ENCODE measurements around the gene PLB1.
"Not testable (repeated sequence)": the region's sequence is repeated elsewhere in the genome, so short reads cannot be mapped to it uniquely, and the experiment has no call there.

PLB1 gene

DNA sequence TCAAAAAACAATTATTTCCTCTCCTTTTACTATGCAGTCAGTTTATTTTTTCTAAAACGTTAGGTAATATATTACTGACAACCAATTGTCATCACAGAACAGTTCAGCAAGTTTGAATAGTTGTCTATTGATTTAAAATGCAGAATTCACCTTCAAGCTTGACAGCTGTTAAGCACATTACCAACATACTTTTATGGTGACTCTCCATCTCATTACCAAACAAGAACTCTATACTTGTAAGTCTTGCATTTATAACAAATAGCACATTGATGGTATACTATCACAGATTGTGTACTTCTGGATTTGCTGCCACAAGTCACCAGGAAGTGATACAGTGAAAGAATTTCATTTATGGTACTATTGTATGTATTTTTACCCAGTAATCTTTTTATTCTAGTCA, 156.4 kb downstream of the PLB1 start:
- DNase-seq = no peak

- no peak for DNase-seq
Measured at GRCh38 chr2:28653892-28654662, 158.2 kb downstream of the PLB1 start.

DNA sequence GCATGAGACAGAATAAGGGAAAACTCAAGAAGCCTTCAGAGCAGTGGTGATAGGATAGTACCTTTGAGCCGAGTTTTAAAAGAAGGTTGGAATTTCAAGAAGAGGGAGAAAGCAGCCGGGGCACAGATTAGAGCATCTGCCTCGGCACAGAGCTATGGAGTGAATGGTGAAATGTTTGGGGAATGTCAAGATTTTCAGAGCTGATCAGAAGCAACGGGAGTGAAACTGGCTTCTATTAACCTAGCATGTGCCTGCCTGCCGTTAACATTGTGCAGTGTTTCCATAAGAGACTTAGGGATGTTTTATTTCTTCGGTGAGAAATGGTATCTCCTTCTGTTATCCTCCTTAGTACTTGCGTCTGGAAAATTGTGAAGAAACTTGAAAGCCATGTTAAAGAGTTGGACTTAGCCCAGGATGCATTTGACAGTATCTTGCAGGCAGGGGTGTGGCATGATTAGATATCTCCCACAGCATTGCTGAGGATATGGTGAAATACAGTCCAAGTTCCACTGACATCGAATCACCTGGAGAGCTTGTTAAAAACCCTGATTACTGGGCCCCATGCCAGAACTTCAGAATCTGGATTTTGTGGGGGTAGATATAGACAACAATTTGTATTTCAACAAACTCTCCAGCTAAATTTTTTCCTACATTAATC, 158.9 kb downstream of the PLB1 start:
- no peak for DNase-seq

GRCh38 chr2:28656937-28657615, 161.2 kb downstream of the PLB1 start:
- no peak for DNase-seq

DNA sequence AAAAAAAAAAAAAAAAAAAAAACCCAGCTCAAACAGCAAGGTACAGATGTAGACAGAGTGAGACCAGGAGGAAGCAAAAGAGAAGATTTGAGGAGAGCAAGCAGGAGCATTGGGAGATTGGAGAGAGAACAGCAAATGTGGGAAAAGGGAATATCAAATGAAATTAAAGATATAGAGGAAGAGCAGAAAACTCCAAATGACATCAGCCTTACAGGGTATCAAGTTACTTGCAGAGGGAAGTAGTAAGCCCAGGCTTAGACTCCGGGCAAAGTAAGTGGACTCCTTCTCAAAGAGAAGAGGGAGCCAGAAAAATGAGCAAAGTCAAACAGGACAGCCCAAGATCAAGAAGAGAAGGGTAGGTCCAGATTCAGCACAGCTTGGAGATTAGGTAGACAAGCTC, 162.5 kb downstream of the PLB1 start:
- no peak for DNase-seq

GRCh38 chr2:28659127-28659526, 163.3 kb downstream of the PLB1 start:
- no peak for DNase-seq

GRCh38 chr2:28661589-28662001, 165.7 kb downstream of the PLB1 start:
- DNase-seq = no peak

GRCh38 chr2:28662044-28662443, 166.2 kb downstream of the PLB1 start:
- no peak for DNase-seq

GRCh38 chr2:28662468-28663181, 166.8 kb downstream of the PLB1 start:
- no peak for DNase-seq

- no peak for DNase-seq
Measured at GRCh38 chr2:28663359-28663758, 167.5 kb downstream of the PLB1 start.

DNA sequence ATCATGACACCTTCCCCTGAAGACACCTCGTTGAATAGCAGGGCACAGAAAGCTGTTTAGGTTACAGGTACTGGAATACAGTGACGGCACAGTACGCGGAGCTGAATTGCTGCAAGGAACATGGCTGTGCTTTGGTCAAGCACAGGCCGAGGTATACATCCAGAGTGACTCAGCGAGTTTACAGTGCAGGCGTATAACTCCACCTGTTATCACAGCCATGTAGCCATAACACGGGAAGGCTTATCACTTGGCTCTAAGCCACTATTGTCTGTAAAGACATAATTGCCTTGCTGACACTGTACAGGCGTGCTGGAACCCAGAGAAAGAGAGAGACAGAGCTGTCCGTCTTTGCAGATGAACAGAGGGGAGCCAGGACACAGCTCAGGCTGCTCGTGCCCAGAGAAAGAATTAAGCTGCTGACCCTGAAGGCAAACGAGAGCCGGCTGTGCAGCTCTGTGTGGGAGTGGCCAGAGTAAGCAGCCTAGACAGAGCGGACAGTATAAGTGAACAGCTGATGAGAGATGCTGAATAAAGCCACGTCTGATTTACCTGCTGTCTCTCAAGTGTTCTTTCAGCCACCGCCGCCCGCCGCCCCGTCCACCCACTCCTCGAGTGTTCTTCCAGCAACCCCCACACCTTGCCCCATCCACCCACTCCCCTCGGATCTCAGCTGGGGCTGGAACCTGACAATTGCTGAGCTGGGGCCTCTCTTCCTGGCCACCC, 168.4 kb downstream of the PLB1 start:
- DNase-seq = no peak

- no peak for DNase-seq
Measured at GRCh38 chr2:28665041-28665704, 169.3 kb downstream of the PLB1 start.

GRCh38 chr2:28665811-28666377, 170.0 kb downstream of the PLB1 start:
- not testable (repeated sequence) for DNase-seq

- DNase-seq = no peak
Measured at GRCh38 chr2:28666496-28667184, 170.8 kb downstream of the PLB1 start.

DNA sequence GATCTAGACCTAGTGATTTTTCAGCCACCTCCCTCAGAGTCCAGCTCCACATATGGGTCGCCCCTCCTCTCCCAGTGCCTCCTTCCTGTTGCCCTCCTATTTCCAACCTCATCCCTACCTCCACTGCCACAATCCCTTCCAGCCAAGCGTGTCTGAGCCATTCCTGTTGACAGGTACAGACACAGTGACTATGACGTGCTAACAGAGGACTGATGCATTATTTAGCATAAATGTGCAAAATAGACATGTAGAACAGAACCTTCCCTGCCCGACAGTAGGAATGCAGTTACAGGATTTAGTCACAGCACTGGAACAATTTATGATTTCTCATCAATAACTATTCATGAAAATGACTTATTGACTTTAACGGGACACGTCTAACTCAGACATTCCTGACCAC, 171.4 kb downstream of the PLB1 start:
- DNase-seq = no peak

DNA sequence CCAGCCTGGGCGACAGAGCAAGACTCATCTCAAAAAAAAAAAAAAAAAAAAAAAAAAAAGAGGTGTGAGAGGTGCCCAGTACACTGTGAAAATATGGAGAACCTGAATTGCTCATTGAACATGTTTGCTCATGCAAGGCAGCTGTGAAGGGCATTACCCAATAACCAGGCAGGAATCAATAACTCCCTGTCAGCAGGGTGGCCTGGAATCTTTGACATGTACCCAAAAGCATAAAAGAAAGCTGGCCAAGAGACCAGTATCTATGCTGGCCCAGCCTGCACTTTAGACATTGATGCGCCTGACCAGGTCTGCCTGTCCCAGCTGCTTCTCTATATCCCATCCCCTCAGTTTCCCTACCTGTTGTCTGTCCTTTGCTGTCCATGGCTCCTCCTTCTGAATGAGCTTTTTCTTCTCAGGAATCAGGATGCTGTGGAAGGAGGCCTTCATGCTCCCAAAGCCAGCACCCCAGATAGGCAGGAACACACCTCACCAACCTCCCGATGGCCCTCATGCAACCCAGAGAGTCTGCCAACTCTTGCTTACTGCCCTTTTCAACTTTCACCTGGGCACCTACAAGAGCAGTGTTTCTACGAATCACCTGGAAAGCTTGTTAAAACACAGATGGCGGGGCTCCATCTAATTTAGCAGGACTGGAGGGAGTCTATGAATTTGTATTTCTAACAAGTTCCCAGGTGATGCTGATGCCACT, 172.4 kb downstream of the PLB1 start:
- no peak for DNase-seq

- DNase-seq = no peak
Measured at GRCh38 chr2:28668880-28669279, 173.0 kb downstream of the PLB1 start.

- DNase-seq = no peak
Measured at GRCh38 chr2:28670856-28671255, 175.0 kb downstream of the PLB1 start.

DNA sequence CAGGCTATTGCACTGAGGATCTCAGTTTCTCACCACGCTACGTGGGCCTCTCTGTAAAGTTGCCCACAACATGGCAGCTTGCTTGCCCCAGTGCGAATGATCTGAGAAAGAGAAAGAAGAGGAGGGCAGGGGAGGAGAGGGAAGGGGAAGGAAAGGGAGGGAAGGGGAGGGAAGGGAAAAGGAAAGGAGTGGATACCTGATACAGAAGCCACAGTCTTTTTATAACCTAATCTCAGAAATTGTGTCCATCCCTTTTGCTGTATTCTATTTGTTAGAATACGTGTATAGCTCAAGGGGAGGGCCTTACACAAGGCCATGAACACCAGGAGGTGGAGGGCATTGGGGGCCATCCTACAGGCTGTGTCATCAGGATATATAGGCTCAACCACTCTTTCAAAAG, 177.5 kb downstream of the PLB1 start:
- DNase-seq = no peak

GRCh38 chr2:28674062-28674712, 178.3 kb downstream of the PLB1 start:
- no peak for DNase-seq

Measured in NCI-H2107 (cell line).